ENCODE data around the gene CUX1.
"Not testable (repeated sequence)": the region's sequence is repeated elsewhere in the genome, so short reads cannot be mapped to it uniquely, and the experiment has no call there.

Gene CUX1

DNA sequence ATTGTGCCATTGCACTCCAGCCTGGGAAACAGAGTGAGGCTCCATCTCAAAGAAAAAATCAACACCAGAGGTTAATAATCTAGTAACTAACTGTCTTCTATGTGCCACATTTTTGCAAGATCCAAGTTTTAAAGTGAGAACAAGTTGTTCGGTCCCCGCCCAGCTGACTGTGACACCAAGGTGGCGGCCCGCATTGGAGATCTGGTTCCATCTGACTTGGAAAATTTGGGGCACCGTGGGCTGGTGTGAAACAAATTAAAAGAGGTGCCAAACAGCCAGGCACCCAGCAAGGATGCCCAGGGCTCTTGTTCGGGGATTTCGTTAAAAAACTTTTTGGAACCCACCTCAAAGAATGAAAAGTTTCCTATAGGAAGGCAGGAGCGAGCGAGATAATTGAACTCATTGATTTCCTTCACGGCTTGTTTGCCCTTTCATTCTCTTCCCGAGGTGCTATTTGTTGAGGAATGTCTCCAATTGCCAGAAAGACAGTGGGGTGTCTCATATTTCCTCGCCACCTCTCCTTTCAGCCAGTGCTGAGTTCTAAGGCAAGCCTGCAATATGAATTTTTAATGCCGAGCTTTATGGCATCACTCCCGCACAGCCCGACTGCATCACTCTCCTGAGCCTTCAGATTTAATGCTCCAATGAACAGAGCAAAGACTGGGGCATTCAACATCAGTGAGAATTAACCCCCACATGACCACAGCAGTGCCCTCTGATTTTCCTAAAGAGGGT is 312.4 kb downstream of the CUX1 start:
- H3K27ac ChIP-seq: no peak overlapping the region
- TF ChIP-seq, protein P1, sequence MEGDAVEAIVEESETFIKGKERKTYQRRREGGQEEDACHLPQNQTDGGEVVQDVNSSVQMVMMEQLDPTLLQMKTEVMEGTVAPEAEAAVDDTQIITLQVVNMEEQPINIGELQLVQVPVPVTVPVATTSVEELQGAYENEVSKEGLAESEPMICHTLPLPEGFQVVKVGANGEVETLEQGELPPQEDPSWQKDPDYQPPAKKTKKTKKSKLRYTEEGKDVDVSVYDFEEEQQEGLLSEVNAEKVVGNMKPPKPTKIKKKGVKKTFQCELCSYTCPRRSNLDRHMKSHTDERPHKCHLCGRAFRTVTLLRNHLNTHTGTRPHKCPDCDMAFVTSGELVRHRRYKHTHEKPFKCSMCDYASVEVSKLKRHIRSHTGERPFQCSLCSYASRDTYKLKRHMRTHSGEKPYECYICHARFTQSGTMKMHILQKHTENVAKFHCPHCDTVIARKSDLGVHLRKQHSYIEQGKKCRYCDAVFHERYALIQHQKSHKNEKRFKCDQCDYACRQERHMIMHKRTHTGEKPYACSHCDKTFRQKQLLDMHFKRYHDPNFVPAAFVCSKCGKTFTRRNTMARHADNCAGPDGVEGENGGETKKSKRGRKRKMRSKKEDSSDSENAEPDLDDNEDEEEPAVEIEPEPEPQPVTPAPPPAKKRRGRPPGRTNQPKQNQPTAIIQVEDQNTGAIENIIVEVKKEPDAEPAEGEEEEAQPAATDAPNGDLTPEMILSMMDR (conservative IDR thresholded peaks at IDR 0.05): no peak

DNA sequence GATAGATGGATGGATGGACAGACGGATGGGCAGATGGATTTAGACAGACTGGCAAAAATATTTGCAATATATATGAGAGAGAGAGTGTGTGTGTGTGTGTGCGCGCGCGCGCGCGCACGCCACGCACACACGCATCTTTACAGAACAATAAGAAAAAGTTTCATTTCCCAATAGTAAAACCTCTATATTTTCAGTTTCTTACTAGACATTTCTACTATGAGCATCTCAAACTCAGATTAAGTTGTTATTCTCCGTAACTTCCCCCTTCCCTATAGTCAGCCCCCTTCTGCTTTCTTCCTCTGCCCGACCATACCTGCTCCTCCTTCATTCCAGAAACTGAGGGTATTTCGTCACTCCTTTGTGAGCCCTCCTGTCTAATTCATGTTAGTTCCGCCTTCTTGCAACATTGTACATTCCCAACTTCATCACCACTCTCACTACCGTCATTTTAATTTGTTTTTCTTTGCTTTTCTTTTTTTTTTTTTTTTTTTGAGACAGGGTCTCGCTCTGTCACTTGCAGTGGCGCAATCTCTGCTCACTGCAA is 314.9 kb downstream of the CUX1 start:
- H3K27ac ChIP-seq: no peak overlapping the region
- TF ChIP-seq, protein P1 (conservative IDR thresholded peaks at IDR 0.05): no peak

DNA sequence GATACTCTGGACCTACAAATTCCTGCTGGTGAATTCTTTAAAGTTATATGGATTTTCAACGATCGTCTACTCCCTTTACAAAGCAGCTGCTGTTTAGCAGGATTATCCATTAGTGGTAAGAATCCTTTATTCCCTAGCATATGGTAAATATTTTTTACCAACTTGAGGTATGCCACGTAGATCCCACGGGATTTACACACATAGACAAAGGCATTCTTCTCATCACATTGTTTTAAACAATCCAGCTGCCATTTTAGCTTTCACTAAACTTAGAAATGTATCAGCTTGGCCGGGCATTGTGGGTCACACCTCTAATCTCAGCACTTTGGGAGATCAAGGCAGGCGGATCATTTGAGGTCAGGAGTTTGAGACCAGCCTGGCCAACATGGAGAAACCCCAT is 321.2 kb downstream of the CUX1 start:
- TF ChIP-seq, protein P1 (conservative IDR thresholded peaks at IDR 0.05): no peak
- H3K27ac ChIP-seq: no peak overlapping the region

DNA sequence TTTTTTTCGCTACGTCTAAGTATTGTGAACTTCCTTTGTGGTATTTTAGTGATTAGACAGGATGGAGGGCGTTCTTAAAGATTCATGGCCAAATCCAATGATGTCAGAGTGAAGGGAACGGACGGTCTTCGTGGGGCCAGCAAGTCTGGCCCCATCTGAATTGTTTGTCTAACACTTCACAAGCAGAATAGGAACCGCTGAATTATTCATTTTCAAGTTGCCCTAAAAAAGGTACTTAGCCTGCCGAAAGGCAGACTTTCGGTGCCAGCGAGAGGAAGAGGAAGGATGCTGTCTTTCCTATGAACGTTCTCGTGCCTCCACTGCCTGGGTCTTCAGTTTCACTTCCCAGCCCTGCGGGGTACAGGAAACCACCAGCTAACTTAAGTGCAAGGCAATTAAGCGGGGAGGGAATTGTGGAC is 323.5 kb downstream of the CUX1 start:
- H3K27ac ChIP-seq: no peak overlapping the region
- TF ChIP-seq, protein P1 (conservative IDR thresholded peaks at IDR 0.05): no peak

DNA sequence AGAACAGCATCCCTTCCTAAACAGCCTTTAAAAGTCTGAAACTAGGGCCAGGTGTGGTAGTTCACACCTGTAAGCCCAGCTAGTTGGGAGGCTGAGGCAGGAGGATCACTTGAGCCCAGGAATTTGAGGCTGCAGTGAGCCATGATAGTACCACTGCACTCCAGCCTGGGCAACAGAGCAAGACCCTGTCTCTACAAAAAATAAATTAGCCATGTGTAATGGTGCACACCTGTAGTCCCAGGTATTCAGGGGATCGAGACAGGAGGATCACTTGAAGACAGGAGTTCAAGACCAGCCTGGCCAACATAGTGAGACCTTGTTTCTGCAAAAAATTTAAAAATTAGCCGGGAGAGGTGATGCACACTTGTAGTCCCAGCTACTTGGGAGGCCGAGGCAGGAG is 325.0 kb downstream of the CUX1 start:
- H3K27ac ChIP-seq: not testable (repeated sequence)

DNA sequence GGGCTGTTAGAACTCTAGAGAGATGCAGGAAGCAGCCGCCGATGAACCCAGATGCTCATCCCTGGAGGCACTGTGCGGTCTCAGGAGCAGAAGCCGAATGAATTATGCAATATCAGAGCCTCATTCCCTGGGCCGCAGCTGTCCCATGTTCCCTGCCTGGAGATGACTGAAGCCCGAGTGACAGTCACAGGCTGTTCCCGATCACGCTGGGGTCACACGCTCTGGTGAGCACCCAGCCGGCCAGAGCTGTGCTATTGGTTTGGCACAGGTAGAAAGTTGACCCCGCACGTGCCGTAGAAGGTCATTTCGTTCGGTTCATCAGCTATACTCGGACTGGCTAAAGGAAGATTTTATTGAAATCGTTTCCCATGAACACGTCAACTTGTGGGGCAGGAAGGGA is 328.7 kb downstream of the CUX1 start:
- TF ChIP-seq, protein P1 (conservative IDR thresholded peaks at IDR 0.05): no peak
- H3K27ac ChIP-seq: no peak overlapping the region

DNA sequence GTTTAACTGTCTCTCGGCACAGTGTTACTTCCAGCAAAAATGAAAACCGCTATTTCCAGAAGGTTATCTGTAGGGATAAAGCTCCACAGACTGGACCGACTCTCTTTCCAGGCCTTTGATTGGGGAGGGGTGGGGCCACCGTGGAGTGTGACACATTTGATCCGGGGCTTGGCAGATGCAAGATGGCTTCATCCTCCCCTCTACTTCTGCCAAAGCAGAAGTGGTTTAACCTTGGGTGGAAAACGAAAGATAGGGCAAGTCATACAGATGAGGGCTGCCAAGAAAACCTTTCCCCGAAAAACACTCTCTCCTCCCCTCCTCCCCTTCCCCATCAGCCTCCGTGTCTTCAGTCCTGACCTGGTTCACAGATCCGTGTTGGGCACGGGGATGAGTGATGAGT is 329.6 kb downstream of the CUX1 start:
- TF ChIP-seq, protein P1 (conservative IDR thresholded peaks at IDR 0.05): no peak
- H3K27ac ChIP-seq: no peak overlapping the region

DNA sequence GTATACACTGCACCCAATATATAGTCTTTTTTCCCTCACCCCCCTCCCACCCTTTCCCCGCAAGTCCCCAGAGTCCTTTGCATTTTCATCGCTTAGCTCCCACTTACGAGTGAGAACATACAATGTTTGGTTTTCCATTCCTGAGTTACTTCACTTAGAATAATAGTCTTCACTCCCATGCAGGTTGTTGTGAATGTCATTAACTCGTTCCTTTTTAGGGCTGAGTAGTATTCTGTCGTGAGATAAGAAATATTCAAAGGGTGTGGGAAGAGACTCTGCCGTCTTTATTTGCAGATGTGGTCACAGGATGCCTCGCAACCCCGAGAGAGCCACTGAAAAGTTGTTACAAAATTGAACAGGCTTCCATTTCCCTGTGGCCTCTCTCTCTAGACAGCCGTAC is 331.4 kb downstream of the CUX1 start:
- H3K27ac ChIP-seq: no peak overlapping the region
- TF ChIP-seq, protein P1 (conservative IDR thresholded peaks at IDR 0.05): no peak

All from VCaP (cell line).